Activated naive CD8-positive, alpha-beta T cell treated with anti-CD3 and anti-CD28 coated beads, Interleukin-2, amount 50 U/mL, for 16 hours (primary cell): ENCODE results near the gene PI4K2B.
"Not testable (repeated sequence)": the region's sequence is repeated elsewhere in the genome, so short reads cannot be mapped to it uniquely, and the experiment has no call there.

Source experiments
- DNase-seq: peaks from one replicate; pipeline ENCODE4 v3.0.0-alpha.2; 2020; ENCODE audit warnings: low read depth, low spot score

Gene PI4K2B

GRCh38 chr4:25306518-25307057 is 72.8 kb downstream of the PI4K2B start:
- DNase-seq = no peak

- DNase-seq = no peak
Measured at GRCh38 chr4:25307596-25307995, 73.8 kb downstream of the PI4K2B start.

- DNase-seq = no peak
Measured at GRCh38 chr4:25308306-25308705, 74.5 kb downstream of the PI4K2B start.

GRCh38 chr4:25308761-25309160 is 74.9 kb downstream of the PI4K2B start:
- DNase-seq = no peak

GRCh38 chr4:25310066-25310802 is 76.4 kb downstream of the PI4K2B start:
- DNase-seq = no peak

- no peak for DNase-seq
Measured at GRCh38 chr4:25310803-25311166, 77.0 kb downstream of the PI4K2B start.

GRCh38 chr4:25312496-25313200 is 78.8 kb downstream of the PI4K2B start, which contains the start of gene ZCCHC4:
TSS of gene ZCCHC4 (plus strand) at chr4:25312774. CDS start at chr4:25312810, 36 bp downstream.
- peak; percentile 75 for DNase-seq

GRCh38 chr4:25313201-25313895 is 79.5 kb downstream of the PI4K2B start:
- DNase-seq = no peak

- DNase-seq = no peak
Measured at GRCh38 chr4:25320336-25320735, 86.5 kb downstream of the PI4K2B start.

GRCh38 chr4:25320773-25321172 is 86.9 kb downstream of the PI4K2B start:
- DNase-seq = no peak

- DNase-seq = no peak
Measured at GRCh38 chr4:25321703-25322102, 87.9 kb downstream of the PI4K2B start.

GRCh38 chr4:25328463-25328862 is 94.6 kb downstream of the PI4K2B start:
- DNase-seq = not testable (repeated sequence)
